Epithelial cell of proximal tubule (primary cell): Measurements from ENCODE around the gene TRPM8. TPM values are rescaled to one million over a fixed set of nuclear protein-coding genes. Genes with fewer than 3 reads are reported as not detected.
"Not testable (repeated sequence)": the region's sequence is repeated elsewhere in the genome, so short reads cannot be mapped to it uniquely, and the experiment has no call there.

Experiments used
- DNase-seq: peaks from one replicate; pipeline ENCODE4 v3.0.0-alpha.2; 2011; ENCODE audit warnings: low read depth
- H3K4me3 ChIP-seq: 2 replicates; pipeline ENCODE4 v1.5.1; 2011; ENCODE audit warnings: low read depth, mild to moderate bottlenecking, low read length
- total RNA-seq: library from RNA; depleted of rRNA; stranded (reverse); fragments of >200 nt; gene quantifications from 2 replicates; pipeline ENCODE4 v1.2.3, GENCODE V29; 2015
- TF ChIP-seq, protein P1 (sequence below): conservative IDR thresholded peaks from 2 replicates; pipeline ENCODE4 v1.5.1; 2012; ENCODE audit warnings: low read depth, mild to moderate bottlenecking, low read length

The TRPM8 gene
- 0.87 and 4.1 TPM in 2 replicates for total RNA-seq

DNA sequence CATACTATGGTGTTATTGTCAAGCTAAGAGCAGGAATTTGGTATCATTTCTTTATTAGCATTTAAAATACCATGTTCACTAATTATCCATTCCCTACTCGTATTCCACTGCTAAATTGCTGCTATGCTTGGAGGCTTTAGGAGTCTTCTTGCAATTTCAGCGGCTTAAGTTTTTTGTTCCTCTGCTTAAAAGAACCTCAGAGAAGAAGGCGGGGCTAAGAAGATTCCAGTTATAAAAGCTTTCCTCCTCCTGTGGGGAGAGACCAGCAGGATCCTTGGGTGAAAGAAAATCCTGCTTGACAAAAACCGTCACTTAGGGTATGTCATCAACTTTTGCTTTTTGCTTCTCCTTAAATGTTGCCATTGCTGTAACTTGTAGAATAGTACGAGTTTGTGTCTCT, at the start of gene TRPM8:
Gene TRPM8 (plus strand): TSS at position 258 of the 400 bp plus-strand sequence. CDS start 9,165 bp downstream, outside the sequence.
- no peak for DNase-seq
- TF ChIP-seq, protein P1, sequence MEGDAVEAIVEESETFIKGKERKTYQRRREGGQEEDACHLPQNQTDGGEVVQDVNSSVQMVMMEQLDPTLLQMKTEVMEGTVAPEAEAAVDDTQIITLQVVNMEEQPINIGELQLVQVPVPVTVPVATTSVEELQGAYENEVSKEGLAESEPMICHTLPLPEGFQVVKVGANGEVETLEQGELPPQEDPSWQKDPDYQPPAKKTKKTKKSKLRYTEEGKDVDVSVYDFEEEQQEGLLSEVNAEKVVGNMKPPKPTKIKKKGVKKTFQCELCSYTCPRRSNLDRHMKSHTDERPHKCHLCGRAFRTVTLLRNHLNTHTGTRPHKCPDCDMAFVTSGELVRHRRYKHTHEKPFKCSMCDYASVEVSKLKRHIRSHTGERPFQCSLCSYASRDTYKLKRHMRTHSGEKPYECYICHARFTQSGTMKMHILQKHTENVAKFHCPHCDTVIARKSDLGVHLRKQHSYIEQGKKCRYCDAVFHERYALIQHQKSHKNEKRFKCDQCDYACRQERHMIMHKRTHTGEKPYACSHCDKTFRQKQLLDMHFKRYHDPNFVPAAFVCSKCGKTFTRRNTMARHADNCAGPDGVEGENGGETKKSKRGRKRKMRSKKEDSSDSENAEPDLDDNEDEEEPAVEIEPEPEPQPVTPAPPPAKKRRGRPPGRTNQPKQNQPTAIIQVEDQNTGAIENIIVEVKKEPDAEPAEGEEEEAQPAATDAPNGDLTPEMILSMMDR, result no peak
- H3K4me3 ChIP-seq, result no peak within 1 kb of the TSS

DNA sequence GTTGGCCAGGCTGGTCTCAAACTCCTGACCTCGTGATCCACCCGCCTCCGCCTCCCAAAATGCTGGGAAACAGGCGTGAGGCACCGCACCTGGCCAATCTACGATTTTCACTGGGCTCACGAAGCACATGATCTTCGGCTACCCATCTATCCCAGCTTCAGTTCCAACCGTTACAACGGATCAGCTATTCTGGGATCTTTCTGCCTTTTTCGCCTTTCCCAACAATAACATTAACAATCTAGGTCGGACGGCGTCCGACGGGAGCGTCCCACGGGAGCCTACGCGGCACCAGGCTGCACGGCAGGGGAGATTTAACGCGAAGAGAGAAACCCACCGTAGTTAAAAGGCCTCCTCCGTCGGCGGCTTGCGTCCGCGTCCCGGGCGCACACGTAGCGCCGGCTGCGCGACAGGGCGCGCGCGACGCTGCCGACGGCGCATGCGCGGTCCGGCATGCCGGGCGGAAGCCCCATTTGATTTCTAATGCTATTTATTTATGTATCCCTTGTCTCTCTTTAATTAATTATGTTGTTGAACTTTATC, 49.1 kb upstream of the TRPM8 start, which contains the start of gene MSL3B:
Gene MSL3B (minus strand): TSS at position 394 of the 540 bp plus-strand sequence.
- H3K4me3 ChIP-seq, result peak within 1 kb of the TSS; percentile 72
- DNase-seq, result no peak

DNA sequence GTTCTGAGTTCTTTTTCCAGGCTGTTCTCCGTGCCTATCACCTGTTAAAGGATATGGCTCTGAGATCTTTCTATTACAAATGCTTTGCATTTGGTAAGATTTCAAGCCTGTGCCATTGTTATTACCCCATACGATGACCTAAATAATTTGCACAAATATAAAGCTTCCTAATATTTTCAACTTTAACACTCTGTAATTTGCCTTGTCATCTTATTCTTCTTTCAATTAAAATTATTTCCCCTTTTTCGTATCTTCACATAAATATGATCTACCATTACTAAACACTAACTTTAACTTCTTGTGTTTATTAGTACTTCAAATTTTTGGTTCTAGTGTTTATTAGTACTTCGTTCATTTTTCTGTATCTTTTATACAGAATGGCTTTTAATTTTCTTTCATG, 45.7 kb upstream of the TRPM8 start:
- no peak overlapping the region for H3K4me3 ChIP-seq
- DNase-seq, result no peak
- TF ChIP-seq, protein P1, result no peak

More for the DNA sequence above, 49.1 kb upstream of the TRPM8 start, which contains the start of gene MSL3B:
- TF ChIP-seq, protein P1, result no peak

DNA sequence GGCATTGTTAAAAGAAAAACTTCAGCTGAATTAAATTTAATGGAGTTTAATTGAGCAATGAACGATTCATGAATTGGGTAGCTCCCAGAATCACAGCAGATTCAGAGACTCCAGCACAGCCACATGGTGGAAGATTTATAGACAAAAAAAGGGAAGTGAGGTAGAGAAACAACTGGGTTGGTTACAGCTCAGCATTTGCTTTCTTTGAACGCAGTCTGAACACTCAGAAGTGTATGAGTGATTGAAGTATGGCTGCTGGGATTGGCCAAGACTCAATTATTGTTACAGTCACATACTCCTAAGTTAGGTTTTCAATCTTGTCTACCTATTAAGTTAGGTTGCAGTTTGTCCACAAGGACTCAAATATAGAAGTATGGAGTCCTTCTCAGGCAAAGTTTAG, 45.0 kb upstream of the TRPM8 start:
- H3K4me3 ChIP-seq, DNase-seq: not testable (repeated sequence)

DNA sequence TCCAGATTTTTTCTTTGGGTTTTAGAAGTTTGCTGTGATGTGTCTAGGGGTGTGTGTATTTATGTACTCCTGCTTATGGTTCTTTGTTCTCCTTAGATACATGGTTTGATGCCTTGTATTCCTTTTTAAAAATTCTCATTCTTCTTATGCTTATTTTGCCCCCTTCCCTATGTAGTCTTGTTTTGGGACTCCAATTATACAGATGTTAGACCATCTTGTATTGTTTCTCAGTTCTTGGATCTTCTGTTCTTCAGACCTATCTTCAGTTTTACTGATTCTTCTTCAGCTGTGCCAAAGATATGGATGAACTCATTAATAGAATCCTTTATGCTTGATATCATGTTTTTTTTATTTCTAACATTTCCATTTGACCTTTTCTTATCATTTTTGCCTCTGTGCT, 34.8 kb upstream of the TRPM8 start:
- DNase-seq, result no peak

DNA sequence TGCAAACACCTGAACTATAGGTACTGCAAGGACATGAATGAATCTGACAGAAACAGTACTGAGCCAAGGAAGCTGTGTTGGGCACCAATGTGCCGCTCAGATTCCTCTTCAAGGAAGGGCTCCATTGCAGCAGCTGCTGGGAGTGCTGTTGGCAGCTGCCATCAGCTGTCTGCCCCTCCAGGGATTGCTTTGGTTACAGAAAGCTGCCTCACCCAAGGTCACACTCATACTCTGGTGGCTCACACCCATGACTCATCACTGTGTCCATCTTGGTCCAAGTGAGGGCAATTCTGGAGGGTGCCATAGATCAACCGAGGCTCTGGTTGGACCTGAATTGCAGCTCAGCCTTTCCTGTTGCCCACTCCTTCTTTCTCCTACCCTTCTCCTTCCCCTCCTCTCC, 24.4 kb upstream of the TRPM8 start:
- TF ChIP-seq, protein P1, result no peak
- H3K4me3 ChIP-seq, result no peak overlapping the region
- DNase-seq, result no peak

More for the DNA sequence above, 34.8 kb upstream of the TRPM8 start:
- H3K4me3 ChIP-seq, result no peak overlapping the region
- TF ChIP-seq, protein P1, result no peak

DNA sequence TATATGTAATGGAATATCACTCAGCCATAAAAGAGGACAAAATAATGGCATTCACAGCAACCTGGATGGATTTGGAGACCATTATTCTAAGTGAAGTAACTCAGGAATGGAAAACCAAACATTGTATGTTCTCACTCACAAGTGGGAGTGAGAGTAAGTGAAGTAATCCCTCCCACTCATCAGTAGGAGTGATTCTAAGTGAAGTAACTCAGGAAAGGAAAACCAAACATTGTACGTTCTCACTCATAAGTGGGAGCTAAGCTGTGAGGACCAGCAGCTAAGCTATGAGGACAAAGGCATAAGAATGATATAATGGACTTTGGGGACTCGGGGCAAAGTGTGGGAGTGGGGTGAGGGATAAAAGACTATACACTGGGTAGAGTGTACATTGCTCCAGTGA, 20.9 kb upstream of the TRPM8 start:
- H3K4me3 ChIP-seq, DNase-seq: not testable (repeated sequence)

DNA sequence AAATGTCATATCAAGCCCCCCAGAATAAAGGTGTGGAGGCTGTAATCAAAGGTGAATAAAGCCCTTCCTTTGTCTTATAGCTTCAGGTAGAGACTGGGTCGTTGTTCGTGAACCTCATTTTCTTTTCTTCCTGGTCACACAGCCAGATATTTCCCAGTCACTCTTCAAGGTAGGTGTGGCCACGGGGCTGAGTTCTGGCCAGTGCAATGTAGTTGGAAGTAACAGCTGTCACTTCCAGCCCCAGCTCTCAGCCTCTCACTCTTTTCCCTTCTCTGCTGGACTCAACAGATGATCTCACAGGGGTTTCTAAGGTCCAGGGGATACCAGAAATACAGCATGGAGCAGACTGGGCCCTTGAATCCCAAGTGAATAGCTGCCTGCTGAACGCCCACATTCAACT, 15.8 kb upstream of the TRPM8 start:
- DNase-seq, result no peak
- TF ChIP-seq, protein P1, result no peak
- H3K4me3 ChIP-seq, result no peak overlapping the region
